K562 (cell line): ENCODE measurements around the gene TNIK. TPM values are rescaled to one million over a fixed set of nuclear protein-coding genes. Genes with fewer than 3 reads are reported as not detected.

Experiments
- ATAC-seq: fragments of 200-7000 bp; cut with Tn5 transposase; 3 replicates; pipeline ENCODE4 v1.9.1; 2020; ENCODE audit warnings: moderate library complexity
- BruUV-seq: library from RNA; stranded (reverse); fragments of 400-500 nt; replicated peaks from 2 replicates; lab custom pipeline; 2021; lab: Mats Ljungman, UMichigan
- CTCF ChIA-PET: fragments of 300-600 bp; formaldehyde crosslinking; extraction: SDS; loops from one replicate; lab custom pipeline; 2021; ENCODE audit warnings: low intra/inter-chr PET ratio; lab: Yijun Ruan, JAX
- POLR2A ChIA-PET: fragments of 300-600, 350-650 bp; sonication (Branson Sonifier 250); formaldehyde crosslinking; extraction: SDS; loops from one replicate; lab custom pipeline; 2021; ENCODE audit warnings: antibody characterized with exemption, inconsistent platforms; lab: Yijun Ruan, JAX
- DNase-seq, 4 experiments: peaks; one replicate each; pipeline versions ENCODE4 v3.0.0 to v3.0.0-alpha.2; 2011 to 2018; ENCODE audit warnings: low spot score in 3 of 4, mixed read lengths in 3 of 4; ENCODE audit errors: extremely low read depth in 1 of 4
- FAIRE-seq: peaks from 2 replicates; lab custom pipeline; 2011; peaks lifted over from hg19 to GRCh38; lab: Jason Lieb, UNC
- H2AFZ ChIP-seq: 2 replicates; pipeline ENCODE4 v1.6.0; 2011; ENCODE audit warnings: low read depth, low read length, control low read depth, inconsistent platforms
- H3K27ac ChIP-seq: fragments of 200-600 bp; 3 replicates; pipeline ENCODE4 v1.8.0; 2011; ENCODE audit warnings: low read depth, mild to moderate bottlenecking, control low read depth, inconsistent platforms, low read length, moderate library complexity, mixed read lengths; ENCODE audit errors: extremely low read depth
- H3K27me3 ChIP-seq, 2 experiments: fragments of 300-600 bp in 1 of 2; 2 replicates in 1 of 2; 3 replicates in 1 of 2; pipeline versions ENCODE4 v1.6.0 to v1.8.0; 2011; ENCODE audit warnings: inconsistent platforms in 2 of 2, low read length in 2 of 2, mild to moderate bottlenecking in 1 of 2, mixed read lengths in 1 of 2, moderate library complexity in 1 of 2; ENCODE audit not compliant: control insufficient read depth in 2 of 2, insufficient read depth in 2 of 2
- H3K36me3 ChIP-seq: fragments of 300-600 bp; 3 replicates; pipeline ENCODE4 v1.8.0; 2011; ENCODE audit warnings: mild to moderate bottlenecking, low read length, inconsistent platforms; ENCODE audit not compliant: control insufficient read depth, insufficient read depth
- H3K4me1 ChIP-seq, 2 experiments: fragments of 200-600 bp in 1 of 2; replicated peaks in 1 of 2; 2 replicates in 1 of 2; 3 replicates in 1 of 2; pipeline versions ENCODE4 v1.5.1 to v1.8.0; 2011; ENCODE audit warnings: inconsistent platforms in 2 of 2, low read length in 2 of 2, mild to moderate bottlenecking in 1 of 2, mixed read lengths in 1 of 2, moderate library complexity in 1 of 2; ENCODE audit not compliant: control insufficient read depth in 2 of 2, insufficient read depth in 2 of 2
- H3K4me2 ChIP-seq: 2 replicates; pipeline ENCODE4 v1.6.1; 2011; ENCODE audit warnings: low read length, control low read depth, inconsistent platforms, mixed read lengths; ENCODE audit not compliant: insufficient read depth
- H3K4me3 ChIP-seq: fragments of 200-600 bp; sonication (generic), shearing (Covaris generic); 2 replicates; pipeline ENCODE4 v1.5.1; 2016; ENCODE audit warnings: control low read depth, inconsistent platforms
- H3K79me2 ChIP-seq: fragments of 200-600 bp; 3 replicates; pipeline ENCODE4 v1.8.0; 2011; ENCODE audit warnings: low read length, inconsistent platforms; ENCODE audit not compliant: control insufficient read depth, insufficient read depth
- H3K9ac ChIP-seq, 2 experiments: 2 replicates each; pipeline versions ENCODE4 v1.6.0 to v1.6.1; 2011; ENCODE audit warnings: low read depth in 2 of 2, low read length in 2 of 2, control low read depth in 1 of 2, inconsistent platforms in 1 of 2, mild to moderate bottlenecking in 1 of 2, mixed read lengths in 1 of 2; ENCODE audit not compliant: insufficient read depth in 1 of 2
- H3K9me1 ChIP-seq: one replicate; pipeline ENCODE4 v1.6.0; 2011; ENCODE audit warnings: inconsistent platforms, mild to moderate bottlenecking, low read length, moderate library complexity; ENCODE audit not compliant: control insufficient read depth, insufficient read depth
- H3K9me3 ChIP-seq: replicated peaks from 2 replicates; pipeline ENCODE4 v1.5.1; 2011; ENCODE audit warnings: low read depth, low read length, inconsistent platforms; ENCODE audit not compliant: control insufficient read depth, insufficient read depth
- H4K20me1 ChIP-seq: replicated peaks from 2 replicates; pipeline ENCODE4 v1.6.1; 2011; ENCODE audit warnings: low read length, inconsistent platforms, mixed read lengths; ENCODE audit not compliant: control insufficient read depth, insufficient read depth
- DNMT1 ChIP-seq: fragments of 450-650 bp; IDR thresholded peaks from 2 replicates; pipeline ENCODE4 v1.6.1; 2016; ENCODE audit warnings: antibody characterized with exemption, mild to moderate bottlenecking
- ETS2 ChIP-seq: IDR thresholded peaks from 2 replicates; pipeline ENCODE4 v1.6.1; 2016; ENCODE audit warnings: borderline replicate concordance, missing genetic modification characterization, mild to moderate bottlenecking, moderate library complexity, missing compliant biosample characterization; ENCODE audit not compliant: poor library complexity, severe bottlenecking
- GATA2 ChIP-seq: sonication (generic); formaldehyde crosslinking; IDR thresholded peaks from 2 replicates; pipeline ENCODE4 v1.4.0; 2020; ENCODE audit warnings: mild to moderate bottlenecking, missing genetic modification reagents
- MLLT1 ChIP-seq, 2 experiments: fragments of 450-650 bp; IDR thresholded peaks; 2 replicates each; pipeline ENCODE4 v1.6.1; 2016
- PBX2 ChIP-seq, 2 experiments: IDR thresholded peaks in 1 of 2; conservative IDR thresholded peaks in 1 of 2; 2 replicates each; pipeline ENCODE4 v1.6.1; 2016; ENCODE audit warnings: low read depth in 2 of 2, mild to moderate bottlenecking in 1 of 2, missing compliant biosample characterization in 1 of 2, missing genetic modification characterization in 1 of 2, moderate library complexity in 1 of 2
- SPI1 ChIP-seq: IDR thresholded peaks from 2 replicates; pipeline ENCODE4 v1.6.1; 2011; ENCODE audit warnings: low read depth, low read length, control low read depth, borderline replicate concordance
- U2AF1 ChIP-seq: fragments of 200-400 bp; formaldehyde crosslinking; optimal IDR thresholded peaks from 2 replicates; pipeline ENCODE3; 2017; ENCODE audit warnings: mild to moderate bottlenecking, low read depth, low read length, moderate library complexity
- ZNF586 ChIP-seq: fragments of 450-650 bp; formaldehyde crosslinking; conservative IDR thresholded peaks from 2 replicates; pipeline ENCODE4 v1.4.0; 2020; ENCODE audit warnings: mild to moderate bottlenecking, moderate library complexity
- WGBS: fragments of 100-300 bp; shearing (Covaris generic); methylation state at CpG from one replicate; pipeline ENCODE4 v1.1.6; 2016; ENCODE audit warnings: low coverage, mixed read lengths; ENCODE audit not compliant: insufficient coverage; ENCODE audit errors: missing lambda C conversion rate; 5-methylcytosine and 5-hydroxymethylcytosine counted together
- in situ Hi-C: fragments of 300-500 bp; cut with MboI; formaldehyde crosslinking; loops from 4 replicates; pipeline ENCODE4 v1.15.0; 2018; ENCODE audit warnings: inconsistent platforms, mixed read lengths
- intact Hi-C: fragments of 100-400 bp; cut with micrococcal nuclease; formaldehyde crosslinking; loops from 2 replicates; pipeline ENCODE4 v1.14.2; 2022
- polyA plus RNA-seq, 8 experiments: library from polyadenylated mRNA; depleted of rRNA in 4 of 8; stranded (reverse) in 5 of 8; unstranded in 3 of 8; fragments of >200 nt; fragmentation: Nextera tagmentation in 2 of 8; fragmentation: Illumina TruSeq in 1 of 8; extraction: Ambion mirVana in 2 of 8; extraction: Trizol in 1 of 8; gene quantifications; 2 replicates each; pipeline versions ENCODE4 v1.2.1 to v1.2.3, GENCODE V29; 2011 to 2014; ENCODE audit warnings: inconsistent platforms in 1 of 8, missing spikeins in 1 of 8
- total RNA-seq, 7 experiments: library from RNA; depleted of rRNA in 6 of 7; stranded (reverse); fragments of >200 nt in 6 of 7; fragmentation: Illumina TruSeq in 2 of 7; extraction: Trizol in 2 of 7; gene quantifications; 2 replicates each; pipeline versions ENCODE4 v1.2.1 to v1.2.3, GENCODE V29; 2011 to 2021; ENCODE audit warnings: low replicate concordance in 1 of 7

TNIK gene
- total and polyA plus RNA-seq, 9 of the 15 experiments (the other 6 are each of a cell fraction or from before 2014, with no cell fraction given): 6.6 to 39.0 (median 24.7) TPM

- TF ChIP-seq U2AF1: no peak
- TF ChIP-seq, all 486 proteins: peak for 0
- H3K4me2 ChIP-seq: no peak overlapping the region
- H3K9me1 ChIP-seq: no peaks in the 10 kb centered on the region
- no peaks in the 10 kb centered on the region; the same call in 2 of the 3 replicates for H3K36me3 ChIP-seq
- in situ Hi-C loops (no loop called here), intact Hi-C loops (no loop called here)
- H2AFZ ChIP-seq: no peak overlapping the region
- H3K4me3 ChIP-seq: no peak overlapping the region
- no peak for DNase-seq
- peaks cover 4 to 17% of the 10 kb centered on the region in 2 experiments; a peak in 4 of 5 replicates for H3K4me1 ChIP-seq
- peaks cover 7% of the 10 kb centered on the region for H4K20me1 ChIP-seq
- no peaks in the 10 kb centered on the region for H3K9me3 ChIP-seq
- 0 out of 3 replicates have a peak, but pooled peaks cover 12% of the 10 kb centered on the region for H3K79me2 ChIP-seq
- ATAC-seq: no peak
- no TSS peak for BruUV-seq
- no peak overlapping the region for H3K27ac ChIP-seq
- ChIA-PET CTCF (no interaction called here), POLR2A (interaction anchor here (0.6 kb wide), 1 partner anchor 9 kb away, joined by 3 read pairs; no protein-coding TSS in a partner anchor)
- no peak overlapping the region for H3K9ac ChIP-seq
- no peak for FAIRE-seq
- no peaks in the 10 kb centered on the region for H3K27me3 ChIP-seq
- WGBS: 43% methylated on average over 3 of the region's 3 CpGs
These were observed 104.0 kb downstream of the TNIK start for GRCh38 chr3:171356251-171356650.

GRCh38 chr3:171354706-171355582, 105.3 kb downstream of the TNIK start:
- no peak for FAIRE-seq
- Histone ChIP-seq H4K20me1 (peaks cover 3% of the 10 kb centered on the region), H3K79me2 (0 out of 3 replicates have a peak, but pooled peaks cover 12% of the 10 kb centered on the region), H3K4me2 (no peak overlapping the region), H3K9me3 (no peaks in the 10 kb centered on the region), H3K36me3 (no peaks in the 10 kb centered on the region; the same call in 2 of the 3 replicates), H3K4me3 (no peak overlapping the region), H3K27me3 (no peaks in the 10 kb centered on the region), H3K4me1 (peaks cover 4 to 17% of the 10 kb centered on the region in 2 experiments; a peak in 4 of 5 replicates), H2AFZ (no peak overlapping the region), H3K9ac (no peak overlapping the region), H3K27ac (no peak overlapping the region), H3K9me1 (no peaks in the 10 kb centered on the region)
- DNase-seq: no peak
- intact Hi-C loops (no loop called here), in situ Hi-C loops (no loop called here)
- peak; percentile 23; the same call in 1 of the 3 replicates for ATAC-seq
- ChIA-PET POLR2A (interaction anchor here (0.9 to 1.5 kb wide), 2 partner anchors 9 to 14 kb away, joined by 3 to 4 read pairs; no protein-coding TSS in a partner anchor), CTCF (no interaction called here)
- BruUV-seq: no TSS peak
- WGBS: 18% methylated on average over 4 of the region's 4 CpGs
- TF ChIP-seq SPI1 (no peak), MLLT1 (IDR thresholded peaks at IDR 0.05) (no peak), ETS2 (tag) (no peak), ZNF586 (no peak), DNMT1 (no peak), GATA2 (CRISPR knock-in tag) (no peak), PBX2 (CRISPR knock-in tag; IDR thresholded peaks at IDR 0.05; ENCODE audit: low read depth) (no peak), PBX2 (tag; conservative IDR thresholded peaks at IDR 0.05; ENCODE audit: low read depth) (peak; percentile 62)
